ENCODE data around the gene PLA2G12A.

The PLA2G12A gene

GRCh38 chr4:109729718-109730618, at the start of gene PLA2G12A:
TSS of gene PLA2G12A (minus strand) at chr4:109730070. CDS start at chr4:109729809, 261 bp downstream.
- DNase-seq = peak; percentile 74

GRCh38 chr4:109764789-109765402, 35.0 kb upstream of the PLA2G12A start:
- no peak for DNase-seq

DNA sequence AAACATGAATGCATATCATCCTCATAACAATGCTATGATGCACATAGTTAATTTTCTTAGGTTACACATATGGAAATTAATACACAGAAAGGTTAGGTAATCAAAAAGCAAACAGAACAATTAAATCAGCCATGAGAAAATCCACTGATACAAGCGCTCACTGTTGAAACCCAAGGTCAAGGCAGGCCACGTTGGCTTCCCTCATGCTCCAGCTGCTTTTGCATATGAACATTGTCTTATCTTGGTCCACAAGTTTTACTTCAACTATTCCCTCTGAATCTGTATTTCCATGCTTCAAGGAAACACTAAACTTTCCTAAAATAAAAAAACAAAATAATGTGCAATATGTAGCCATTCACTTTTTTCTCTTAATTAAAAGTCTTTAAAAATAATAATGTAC, 34.5 kb upstream of the PLA2G12A start:
- DNase-seq = no peak

DNA sequence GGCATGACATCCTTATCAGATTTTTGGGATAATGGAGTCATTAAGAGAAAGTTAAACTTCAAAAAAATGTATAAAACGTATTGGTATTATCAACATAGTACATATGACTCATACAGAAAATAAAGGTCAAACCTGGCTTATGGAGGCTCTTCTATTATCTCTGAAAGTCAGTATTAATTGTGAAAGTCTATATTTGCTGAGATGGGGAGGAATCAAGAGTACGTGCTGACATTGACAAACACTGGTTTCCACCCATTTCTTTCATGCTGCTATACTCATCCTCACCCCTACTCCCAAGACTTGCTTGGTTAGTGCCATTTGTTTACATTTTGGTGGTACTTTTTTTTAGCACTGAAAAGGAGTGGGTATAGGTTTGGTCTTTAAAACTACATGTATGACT, 30.8 kb upstream of the PLA2G12A start:
- no peak for DNase-seq

- no peak for DNase-seq
Measured at GRCh38 chr4:109755656-109756055, 25.8 kb upstream of the PLA2G12A start.

DNA sequence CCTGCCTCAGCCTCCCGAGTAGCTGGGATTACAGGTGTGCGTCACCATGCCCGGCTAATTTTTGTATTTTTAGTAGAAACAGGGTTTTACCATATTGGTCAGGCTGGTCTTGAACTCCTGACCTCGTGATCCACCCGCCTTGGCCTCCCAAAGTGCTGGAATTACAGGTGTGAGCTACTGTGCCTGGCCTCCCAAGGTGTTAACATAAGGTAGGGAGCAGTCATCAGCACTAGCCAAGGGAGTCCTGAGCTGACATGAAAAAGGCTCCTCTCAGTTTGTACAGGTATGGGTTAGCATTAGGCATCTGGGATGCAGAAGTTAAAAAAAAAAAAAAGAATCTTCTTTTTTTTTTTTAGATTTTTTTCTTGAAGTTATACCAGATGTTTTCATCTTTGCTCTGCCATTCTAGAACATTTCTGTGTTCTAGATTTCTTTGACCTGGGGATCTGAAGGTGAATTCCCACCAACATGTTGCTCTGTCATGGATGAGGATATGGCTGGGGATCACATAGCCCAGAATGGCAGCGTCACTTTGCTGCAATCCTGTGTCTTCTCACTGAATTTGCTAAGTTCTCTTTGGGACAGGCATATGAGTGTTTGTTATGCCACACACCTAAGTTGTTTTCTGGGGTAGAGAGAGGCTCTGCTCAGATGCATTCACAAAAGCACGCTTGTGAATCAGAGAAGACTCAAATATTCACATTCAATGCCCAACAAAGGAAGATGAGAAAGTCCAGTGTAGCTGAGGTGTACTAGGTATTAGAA, 24.4 kb upstream of the PLA2G12A start:
- DNase-seq = no peak

GRCh38 chr4:109752525-109752924, 22.7 kb upstream of the PLA2G12A start:
- no peak for DNase-seq

GRCh38 chr4:109751852-109752251, 22.0 kb upstream of the PLA2G12A start:
- no peak for DNase-seq

DNA sequence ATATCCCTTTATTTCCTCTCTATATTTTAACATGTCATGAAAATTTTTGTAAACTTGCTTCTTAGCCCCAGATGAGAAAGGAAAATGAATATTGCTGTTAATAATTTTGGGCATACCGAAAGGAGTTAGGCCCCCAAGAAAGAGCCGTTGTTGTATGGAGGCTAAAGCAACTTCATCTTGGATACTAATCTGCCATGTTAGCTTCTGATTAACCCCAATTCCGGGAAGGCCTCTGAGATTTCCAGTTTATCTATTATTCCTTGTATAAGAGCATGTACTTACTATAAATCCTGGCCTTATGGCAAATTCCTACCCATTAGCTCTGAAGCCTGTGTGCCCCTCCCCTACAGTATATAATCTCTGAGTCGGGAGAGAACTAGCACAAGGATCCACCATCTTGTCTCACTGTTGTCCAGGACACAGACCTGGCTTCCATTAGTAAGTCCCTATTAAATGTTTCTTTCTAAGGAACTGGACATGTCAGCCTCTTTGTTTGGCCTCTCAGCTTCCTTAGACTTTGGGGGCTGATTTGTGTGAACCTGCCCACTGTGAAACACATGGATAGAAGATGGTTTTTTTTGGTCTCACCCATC, 20.9 kb upstream of the PLA2G12A start:
- DNase-seq = no peak

GRCh38 chr4:109749388-109750082, 19.7 kb upstream of the PLA2G12A start:
- DNase-seq = no peak

DNA sequence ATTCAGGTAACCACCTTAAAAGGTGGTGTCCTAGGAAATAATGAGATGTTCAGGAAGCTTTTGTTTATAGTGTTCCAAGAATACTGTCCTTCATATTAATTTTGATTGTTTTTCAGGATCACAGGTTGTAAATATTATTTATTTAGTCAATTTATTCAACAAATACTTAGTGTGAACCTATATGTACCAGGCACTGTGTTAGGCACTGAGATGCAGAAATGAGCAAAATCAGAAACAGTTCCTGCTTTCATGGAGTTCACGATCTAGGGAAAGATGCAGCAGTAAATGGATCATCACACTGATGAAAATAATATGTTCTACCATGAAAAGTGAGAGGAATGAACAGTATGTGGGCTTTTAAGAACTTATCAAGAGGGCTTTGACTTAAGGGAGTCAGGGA, 18.2 kb upstream of the PLA2G12A start:
- no peak for DNase-seq

- no peak for DNase-seq
Measured at GRCh38 chr4:109746728-109747127, 16.9 kb upstream of the PLA2G12A start.

- no peak for DNase-seq
Measured at GRCh38 chr4:109745830-109746229, 16.0 kb upstream of the PLA2G12A start.

DNA sequence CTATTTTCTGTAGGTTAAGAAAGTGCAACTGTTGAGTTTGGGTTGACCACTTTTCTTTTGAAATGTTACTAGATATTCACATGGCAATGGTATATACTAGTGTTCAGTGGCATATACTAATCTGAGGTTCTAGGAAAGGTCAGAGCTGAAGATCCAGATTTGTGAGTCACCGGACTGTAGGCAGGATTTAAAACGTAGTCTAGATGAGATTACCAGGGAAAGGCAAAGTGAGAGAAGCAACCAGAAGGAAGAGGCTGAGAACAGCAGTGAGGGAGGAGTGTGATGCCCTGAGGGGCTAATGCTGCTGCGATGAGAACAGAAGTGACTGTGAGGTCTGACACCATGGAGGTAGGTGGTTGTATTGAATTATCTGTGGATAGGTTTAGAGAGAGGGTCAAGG, 9.7 kb upstream of the PLA2G12A start:
- DNase-seq = no peak

- DNase-seq = no peak
Measured at GRCh38 chr4:109738104-109738872, 8.4 kb upstream of the PLA2G12A start.

DNA sequence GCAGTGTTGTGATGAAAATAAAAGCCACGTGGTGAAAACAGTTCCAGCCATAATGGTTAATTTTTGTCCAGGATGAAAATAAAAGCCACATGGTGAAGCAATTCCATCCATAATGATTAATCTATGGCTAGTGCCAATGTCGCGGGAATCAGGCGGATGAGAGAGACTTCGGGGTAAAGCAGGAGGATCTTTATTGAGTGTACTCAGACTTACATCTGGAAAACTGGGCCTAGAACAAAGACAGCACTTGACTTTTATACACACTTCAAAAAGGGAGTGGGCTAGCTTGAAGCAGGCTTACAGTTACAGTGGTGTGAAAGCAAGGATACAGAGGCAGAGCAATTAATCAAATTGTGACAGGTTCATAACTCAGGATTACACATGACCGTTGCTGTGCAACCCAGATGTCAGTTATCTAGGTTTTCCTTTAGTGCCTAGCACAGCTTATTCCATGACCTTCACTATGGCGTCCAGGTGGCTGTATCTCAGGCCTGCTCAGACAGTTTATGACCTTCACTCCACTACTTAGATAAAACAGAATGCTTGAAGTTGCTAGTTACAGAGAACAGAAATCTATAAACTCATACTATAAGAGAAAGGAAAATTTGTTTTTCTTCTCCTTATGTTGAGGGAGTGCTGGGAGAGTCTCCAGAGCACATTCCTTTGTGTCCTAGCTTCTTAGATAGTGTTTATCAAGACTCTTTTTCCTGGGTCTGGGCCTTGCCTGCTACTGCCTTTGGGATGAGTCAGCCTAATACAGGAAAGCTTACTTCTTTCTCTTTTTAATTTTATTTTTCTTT, 5.9 kb upstream of the PLA2G12A start:
- no peak for DNase-seq

GRCh38 chr4:109733728-109734127, 3.9 kb upstream of the PLA2G12A start:
- DNase-seq = no peak

- no peak for DNase-seq
Measured at GRCh38 chr4:109730619-109731545, 1.0 kb upstream of the PLA2G12A start.

- DNase-seq = no peak
Measured at GRCh38 chr4:109729117-109729717, 653 bp downstream of the PLA2G12A start.

All from activated gamma-delta T cell treated with Interleukin-2 at 50 U/mL for 16 hours (primary cell).